Measurements from ENCODE around the gene IPO4.

DNA sequence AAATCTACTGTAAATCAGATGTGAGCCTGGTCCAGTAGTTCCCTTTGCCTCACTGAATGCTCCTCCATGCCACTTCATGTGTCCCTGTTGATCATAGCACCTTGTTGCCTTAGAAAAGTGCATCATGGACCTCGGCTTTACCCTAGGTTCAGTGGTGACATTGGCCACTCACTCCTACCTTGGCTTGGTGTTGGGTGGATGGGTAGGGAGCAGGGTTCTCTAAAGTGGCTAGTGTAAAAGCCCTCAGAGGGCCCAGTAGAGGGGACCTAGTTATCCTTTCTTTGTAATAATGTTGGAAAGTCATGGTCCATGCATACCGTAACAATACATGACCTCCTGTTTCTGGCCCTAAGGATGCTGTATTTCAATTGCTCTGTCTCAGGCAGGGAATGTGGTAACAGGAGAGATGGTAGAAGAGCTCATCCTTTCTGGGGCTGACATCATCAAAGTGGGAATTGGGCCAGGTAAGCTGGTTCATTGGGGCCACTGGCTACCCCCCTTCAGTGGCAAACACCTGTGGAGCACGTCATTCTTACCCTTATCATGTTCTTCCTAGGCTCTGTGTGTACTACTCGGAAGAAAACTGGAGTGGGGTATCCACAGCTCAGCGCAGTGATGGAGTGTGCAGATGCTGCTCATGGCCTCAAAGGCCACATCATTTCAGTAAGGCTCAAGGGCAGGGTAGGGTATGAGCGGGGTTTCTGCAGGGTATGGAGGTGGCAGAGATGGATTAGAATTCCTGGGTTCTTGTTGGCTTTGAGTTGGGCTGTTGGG lies 48.3 kb upstream of the IPO4 start:
- TF ChIP-seq, protein P1, sequence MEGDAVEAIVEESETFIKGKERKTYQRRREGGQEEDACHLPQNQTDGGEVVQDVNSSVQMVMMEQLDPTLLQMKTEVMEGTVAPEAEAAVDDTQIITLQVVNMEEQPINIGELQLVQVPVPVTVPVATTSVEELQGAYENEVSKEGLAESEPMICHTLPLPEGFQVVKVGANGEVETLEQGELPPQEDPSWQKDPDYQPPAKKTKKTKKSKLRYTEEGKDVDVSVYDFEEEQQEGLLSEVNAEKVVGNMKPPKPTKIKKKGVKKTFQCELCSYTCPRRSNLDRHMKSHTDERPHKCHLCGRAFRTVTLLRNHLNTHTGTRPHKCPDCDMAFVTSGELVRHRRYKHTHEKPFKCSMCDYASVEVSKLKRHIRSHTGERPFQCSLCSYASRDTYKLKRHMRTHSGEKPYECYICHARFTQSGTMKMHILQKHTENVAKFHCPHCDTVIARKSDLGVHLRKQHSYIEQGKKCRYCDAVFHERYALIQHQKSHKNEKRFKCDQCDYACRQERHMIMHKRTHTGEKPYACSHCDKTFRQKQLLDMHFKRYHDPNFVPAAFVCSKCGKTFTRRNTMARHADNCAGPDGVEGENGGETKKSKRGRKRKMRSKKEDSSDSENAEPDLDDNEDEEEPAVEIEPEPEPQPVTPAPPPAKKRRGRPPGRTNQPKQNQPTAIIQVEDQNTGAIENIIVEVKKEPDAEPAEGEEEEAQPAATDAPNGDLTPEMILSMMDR (IDR thresholded peaks at IDR 0.05; ENCODE audit: poor library complexity): no peak
- TF ChIP-seq EZH2 (IDR thresholded peaks at IDR 0.05; ENCODE audit: borderline replicate concordance): no peak
